ENCODE measurements around the gene VSTM5.
"Not testable (repeated sequence)": the region's sequence is repeated elsewhere in the genome, so short reads cannot be mapped to it uniquely, and the experiment has no call there.

Gene VSTM5

DNA sequence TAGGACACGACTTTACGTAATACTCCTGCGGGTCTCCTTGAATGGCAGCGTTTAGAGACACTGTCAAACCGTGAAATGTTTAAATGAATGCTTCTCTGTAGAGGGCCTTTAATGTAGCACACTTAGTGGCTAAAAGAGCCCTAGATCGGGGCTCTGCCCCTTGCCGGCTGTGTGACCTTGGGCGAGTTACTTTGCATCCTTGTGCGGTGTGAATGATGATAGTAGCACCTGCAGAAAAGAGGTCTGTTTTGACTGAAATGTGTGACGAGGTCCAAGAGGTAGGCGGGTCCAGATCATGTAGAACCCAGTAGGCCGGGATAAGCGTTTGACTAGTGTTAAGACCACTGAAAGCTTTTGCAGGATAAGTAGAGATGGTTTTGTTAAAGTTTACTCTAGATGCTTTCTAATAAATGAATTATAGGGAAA is 65.5 kb downstream of the VSTM5 start:
- Histone ChIP-seq H3K9me3 (ENCODE audit: control insufficient read depth, low read length) (no peaks in the 10 kb centered on the region), H3K4me3 (ENCODE audit: low read length) (peak overlapping the region; percentile 87), H3K9ac (ENCODE audit: low read length) (peak overlapping the region; percentile 99), H3K4me1 (ENCODE audit: control insufficient read depth, insufficient read depth, low read length) (peaks cover 26% of the 10 kb centered on the region), H3K36me3 (ENCODE audit: control insufficient read depth, insufficient read depth, low read length, severe bottlenecking) (peaks cover 22% of the 10 kb centered on the region), H3K27me3 (replicated peaks; ENCODE audit: control insufficient read depth, insufficient read depth, low read length) (no peaks in the 10 kb centered on the region)
- no peak for DNase-seq (ENCODE audit: low read depth)

- peak within 1 kb of the TSS; percentile 99 for H3K9ac ChIP-seq (ENCODE audit: low read length)
These were observed 66.1 kb downstream of the VSTM5 start, which contains the start of gene MED17 for GRCh38 chr11:93784145-93784934. TSS of gene MED17 (plus strand) at chr11:93784282. CDS start at chr11:93784514, 232 bp downstream.

DNA sequence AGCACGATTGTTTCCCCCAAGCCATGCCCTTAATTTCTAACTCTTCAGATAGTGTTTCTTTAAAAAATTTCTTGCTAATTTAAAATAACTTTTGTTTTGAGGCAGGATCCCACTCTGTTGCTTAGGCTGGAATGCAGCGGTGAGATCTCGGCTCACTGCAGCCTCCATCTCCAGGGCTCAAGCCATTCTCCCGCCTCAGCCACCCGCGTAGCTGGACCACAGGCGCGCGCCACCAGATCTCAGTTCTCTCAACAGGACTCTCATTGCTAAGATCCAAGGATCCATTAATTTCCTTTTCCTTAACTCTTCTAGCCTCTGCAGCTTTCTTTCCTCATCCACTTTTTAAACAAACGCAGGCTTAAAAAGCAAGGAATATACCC is 66.7 kb downstream of the VSTM5 start:
- Histone ChIP-seq H3K27me3 (replicated peaks; ENCODE audit: control insufficient read depth, insufficient read depth, low read length) (no peaks in the 10 kb centered on the region), H3K36me3 (ENCODE audit: control insufficient read depth, insufficient read depth, low read length, severe bottlenecking) (peaks cover 10% of the 10 kb centered on the region)

More at GRCh38 chr11:93784145-93784934, 66.1 kb downstream of the VSTM5 start, which contains the start of gene MED17:
- H3K4me3 ChIP-seq (ENCODE audit: low read length) = peak within 1 kb of the TSS; percentile 87
- no peaks in the 10 kb centered on the region for H3K9me3 ChIP-seq (ENCODE audit: control insufficient read depth, low read length)
- no peaks in the 10 kb centered on the region for H3K27me3 ChIP-seq (replicated peaks; ENCODE audit: control insufficient read depth, insufficient read depth, low read length)
- peaks cover 16% of the 10 kb centered on the region for H3K36me3 ChIP-seq (ENCODE audit: control insufficient read depth, insufficient read depth, low read length, severe bottlenecking)
- H3K4me1 ChIP-seq (ENCODE audit: control insufficient read depth, insufficient read depth, low read length) = peaks cover 26% of the 10 kb centered on the region
- DNase-seq (ENCODE audit: low read depth) = peak; percentile 98

GRCh38 chr11:93783362-93783761 is 67.1 kb downstream of the VSTM5 start:
- Histone ChIP-seq H3K36me3 (ENCODE audit: control insufficient read depth, insufficient read depth, low read length, severe bottlenecking) (peaks cover 7% of the 10 kb centered on the region), H3K9ac (ENCODE audit: low read length) (peak overlapping the region; percentile 99), H3K4me3 (ENCODE audit: low read length) (peak overlapping the region; percentile 87), H3K4me1 (ENCODE audit: control insufficient read depth, insufficient read depth, low read length) (peaks cover 26% of the 10 kb centered on the region), H3K9me3 (ENCODE audit: control insufficient read depth, low read length) (no peaks in the 10 kb centered on the region), H3K27me3 (replicated peaks; ENCODE audit: control insufficient read depth, insufficient read depth, low read length) (no peaks in the 10 kb centered on the region)
- no peak for DNase-seq (ENCODE audit: low read depth)

More for the DNA sequence above, 66.7 kb downstream of the VSTM5 start:
- H3K9ac ChIP-seq (ENCODE audit: low read length) = peak overlapping the region; percentile 99
- H3K9me3 ChIP-seq (ENCODE audit: control insufficient read depth, low read length) = no peaks in the 10 kb centered on the region
- peak overlapping the region; percentile 87 for H3K4me3 ChIP-seq (ENCODE audit: low read length)
- H3K4me1 ChIP-seq (ENCODE audit: control insufficient read depth, insufficient read depth, low read length) = peaks cover 26% of the 10 kb centered on the region
- no peak for DNase-seq (ENCODE audit: low read depth)

DNA sequence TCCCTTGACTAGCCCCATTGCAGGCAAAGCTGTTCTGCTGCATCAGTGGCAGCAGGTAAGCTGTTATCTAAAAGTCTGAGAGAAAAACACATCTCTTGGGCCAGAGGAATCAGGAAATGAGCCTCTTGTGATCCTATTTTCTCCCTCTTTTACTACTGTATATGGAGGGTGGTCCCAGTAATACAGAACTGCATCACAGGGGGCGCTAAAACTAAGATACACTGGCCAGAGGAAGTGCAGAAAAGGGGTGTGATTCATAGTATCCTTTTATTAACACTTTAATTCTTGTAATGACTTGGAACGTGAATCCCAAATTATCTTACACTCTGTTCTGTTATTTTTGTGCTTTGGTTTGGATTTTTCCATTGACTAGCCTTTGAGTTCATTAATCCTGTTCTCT is 75.1 kb downstream of the VSTM5 start:
- Histone ChIP-seq H3K27me3 (replicated peaks; ENCODE audit: control insufficient read depth, insufficient read depth, low read length) (no peaks in the 10 kb centered on the region), H3K9me3 (ENCODE audit: control insufficient read depth, low read length) (no peaks in the 10 kb centered on the region), H3K36me3 (ENCODE audit: control insufficient read depth, insufficient read depth, low read length, severe bottlenecking) (no peaks in the 10 kb centered on the region), H3K9ac (ENCODE audit: low read length) (no peak overlapping the region), H3K4me3 (ENCODE audit: low read length) (no peak overlapping the region), H3K4me1 (ENCODE audit: control insufficient read depth, insufficient read depth, low read length) (no peaks in the 10 kb centered on the region)
- DNase-seq (ENCODE audit: low read depth) = no peak

GRCh38 chr11:93774560-93774959 is 75.9 kb downstream of the VSTM5 start:
- H3K36me3 ChIP-seq (ENCODE audit: control insufficient read depth, insufficient read depth, low read length, severe bottlenecking); H3K4me3 ChIP-seq (ENCODE audit: low read length); H3K9me3 ChIP-seq (ENCODE audit: control insufficient read depth, low read length); H3K4me1 ChIP-seq (ENCODE audit: control insufficient read depth, insufficient read depth, low read length); H3K9ac ChIP-seq (ENCODE audit: low read length); H3K27me3 ChIP-seq (replicated peaks; ENCODE audit: control insufficient read depth, insufficient read depth, low read length); DNase-seq (ENCODE audit: low read depth): not testable (repeated sequence)

DNA sequence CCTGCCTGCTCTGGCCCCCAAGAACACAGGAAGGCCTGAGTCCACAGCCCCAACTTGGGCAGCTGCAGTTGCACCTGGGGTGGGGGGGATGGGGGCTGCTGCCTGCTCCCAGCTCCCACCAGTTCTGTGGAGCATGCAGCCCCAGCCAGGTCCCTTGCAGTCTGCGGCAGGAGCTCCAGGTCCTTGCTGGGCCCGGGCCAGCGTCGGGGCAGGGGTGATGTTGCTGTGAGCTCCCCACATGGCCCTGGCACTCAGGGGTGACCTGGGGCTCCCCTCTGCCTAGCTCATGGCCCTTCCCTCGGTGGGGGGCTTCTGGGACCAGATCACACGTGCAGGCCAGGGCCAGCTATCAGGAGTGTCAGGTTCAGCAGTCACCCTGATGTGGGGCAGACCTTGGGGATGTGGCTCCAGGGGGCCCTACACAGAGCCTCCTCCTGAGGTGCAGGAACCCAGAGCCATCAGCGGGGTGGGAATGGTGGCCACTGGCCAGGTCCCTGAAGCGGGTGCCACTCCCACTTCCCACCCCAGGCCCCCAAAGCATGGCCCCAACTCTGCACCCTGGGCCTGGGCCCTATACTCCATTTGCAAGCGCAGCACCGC is 76.7 kb downstream of the VSTM5 start:
- Histone ChIP-seq H3K9me3 (ENCODE audit: control insufficient read depth, low read length) (no peaks in the 10 kb centered on the region), H3K27me3 (replicated peaks; ENCODE audit: control insufficient read depth, insufficient read depth, low read length) (no peaks in the 10 kb centered on the region), H3K4me3 (ENCODE audit: low read length) (no peak overlapping the region), H3K36me3 (ENCODE audit: control insufficient read depth, insufficient read depth, low read length, severe bottlenecking) (no peaks in the 10 kb centered on the region), H3K9ac (ENCODE audit: low read length) (no peak overlapping the region), H3K4me1 (ENCODE audit: control insufficient read depth, insufficient read depth, low read length) (no peaks in the 10 kb centered on the region)
- DNase-seq (ENCODE audit: low read depth) = no peak

GRCh38 chr11:93773045-93773477 is 77.4 kb downstream of the VSTM5 start:
- no peaks in the 10 kb centered on the region for H3K9me3 ChIP-seq (ENCODE audit: control insufficient read depth, low read length)
- no peak overlapping the region for H3K9ac ChIP-seq (ENCODE audit: low read length)
- H3K27me3 ChIP-seq (replicated peaks; ENCODE audit: control insufficient read depth, insufficient read depth, low read length) = no peaks in the 10 kb centered on the region
- DNase-seq (ENCODE audit: low read depth) = no peak
- H3K36me3 ChIP-seq (ENCODE audit: control insufficient read depth, insufficient read depth, low read length, severe bottlenecking) = no peaks in the 10 kb centered on the region
- no peak overlapping the region for H3K4me3 ChIP-seq (ENCODE audit: low read length)
- no peaks in the 10 kb centered on the region for H3K4me1 ChIP-seq (ENCODE audit: control insufficient read depth, insufficient read depth, low read length)

- H3K27me3 ChIP-seq (replicated peaks; ENCODE audit: control insufficient read depth, insufficient read depth, low read length) = no peaks in the 10 kb centered on the region
- no peaks in the 10 kb centered on the region for H3K9me3 ChIP-seq (ENCODE audit: control insufficient read depth, low read length)
- DNase-seq (ENCODE audit: low read depth) = no peak
- H3K4me3 ChIP-seq (ENCODE audit: low read length) = no peak overlapping the region
- no peaks in the 10 kb centered on the region for H3K36me3 ChIP-seq (ENCODE audit: control insufficient read depth, insufficient read depth, low read length, severe bottlenecking)
- no peak overlapping the region for H3K9ac ChIP-seq (ENCODE audit: low read length)
- H3K4me1 ChIP-seq (ENCODE audit: control insufficient read depth, insufficient read depth, low read length) = peaks cover under 1% of the 10 kb centered on the region
These were observed 78.3 kb downstream of the VSTM5 start for GRCh38 chr11:93772123-93772522.

DNA sequence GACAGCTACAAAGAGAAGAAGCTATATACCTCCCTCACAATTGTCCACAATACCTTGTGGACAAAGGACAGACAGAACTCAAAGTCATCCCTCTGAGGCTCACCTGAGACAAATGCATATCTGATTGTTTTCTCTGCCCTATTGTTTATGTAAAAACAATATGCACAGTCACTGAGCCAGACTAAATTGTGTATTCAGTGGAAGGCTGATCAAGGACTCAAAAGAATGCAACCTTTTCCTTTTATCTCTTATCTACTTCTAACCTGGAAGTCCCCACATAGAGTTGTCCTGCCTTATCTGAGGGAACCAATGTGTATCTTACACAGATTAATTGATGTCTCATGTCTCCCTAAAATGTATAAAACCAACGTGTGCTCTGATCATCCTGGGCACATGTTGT is 80.3 kb downstream of the VSTM5 start:
- no peaks in the 10 kb centered on the region for H3K27me3 ChIP-seq (replicated peaks; ENCODE audit: control insufficient read depth, insufficient read depth, low read length)
- no peaks in the 10 kb centered on the region for H3K36me3 ChIP-seq (ENCODE audit: control insufficient read depth, insufficient read depth, low read length, severe bottlenecking)
- no peak overlapping the region for H3K9ac ChIP-seq (ENCODE audit: low read length)
- H3K4me3 ChIP-seq (ENCODE audit: low read length) = no peak overlapping the region
- DNase-seq (ENCODE audit: low read depth) = no peak
- H3K9me3 ChIP-seq (ENCODE audit: control insufficient read depth, low read length) = no peaks in the 10 kb centered on the region
- H3K4me1 ChIP-seq (ENCODE audit: control insufficient read depth, insufficient read depth, low read length) = peaks cover 6% of the 10 kb centered on the region
